HK-2 (cell line): ENCODE results near the gene EHMT1.

Experiments used
- DNase-seq: peaks from one replicate; pipeline ENCODE4 v3.0.0-alpha.2; 2018; ENCODE audit not compliant: unreplicated experiment

EHMT1 gene

GRCh38 chr9:137674307-137674975, 55.6 kb downstream of the EHMT1 start:
- no peak for DNase-seq

- DNase-seq: no peak
Observed at GRCh38 chr9:137674976-137675320, 56.1 kb downstream of the EHMT1 start.

GRCh38 chr9:137676998-137677397, 58.2 kb downstream of the EHMT1 start:
- no peak for DNase-seq

- DNase-seq: no peak
Observed at GRCh38 chr9:137678202-137678601, 59.4 kb downstream of the EHMT1 start.

- no peak for DNase-seq
Observed at GRCh38 chr9:137679249-137679648, 60.4 kb downstream of the EHMT1 start.

- no peak for DNase-seq
Observed at GRCh38 chr9:137679695-137680305, 61.0 kb downstream of the EHMT1 start.

- no peak for DNase-seq
Observed at GRCh38 chr9:137680444-137681358, 61.9 kb downstream of the EHMT1 start.

- no peak for DNase-seq
Observed at GRCh38 chr9:137682428-137683105, 63.8 kb downstream of the EHMT1 start.

GRCh38 chr9:137683262-137683864, 64.6 kb downstream of the EHMT1 start:
- DNase-seq: no peak

GRCh38 chr9:137685035-137685740, 66.4 kb downstream of the EHMT1 start:
- DNase-seq: no peak

- no peak for DNase-seq
Observed at GRCh38 chr9:137685741-137686420, 67.1 kb downstream of the EHMT1 start.

GRCh38 chr9:137688261-137688660, 69.5 kb downstream of the EHMT1 start:
- no peak for DNase-seq

- no peak for DNase-seq
Observed at GRCh38 chr9:137688725-137689124, 69.9 kb downstream of the EHMT1 start.

- no peak for DNase-seq
Observed at GRCh38 chr9:137689745-137690529, 71.1 kb downstream of the EHMT1 start.

GRCh38 chr9:137690930-137691645, 72.3 kb downstream of the EHMT1 start:
- DNase-seq: no peak

GRCh38 chr9:137691646-137692351, 73.0 kb downstream of the EHMT1 start:
- DNase-seq: no peak

- no peak for DNase-seq
Observed at GRCh38 chr9:137694236-137694959, 75.6 kb downstream of the EHMT1 start.
